OCI-LY3 (cell line): ENCODE measurements around the gene CLMP.

Source experiments
- CTCF ChIP-seq: fragments of 200-600, 300-600 bp; sonication (generic); IDR thresholded peaks from 2 replicates; pipeline ENCODE4 v1.5.1; 2014; ENCODE audit warnings: antibody characterized with exemption, low read length, low read depth
- EZH2phosphoT487 ChIP-seq: fragments of 200-600 bp; shearing (Covaris generic); IDR thresholded peaks from 2 replicates; pipeline ENCODE4 v1.6.1; 2018; ENCODE audit warnings: antibody characterized with exemption, mixed run types, low read depth

GRCh38 chr11:123200264-123200663, 5.2 kb upstream of the CLMP start:
- TF ChIP-seq CTCF = no peak
- TF ChIP-seq EZH2phosphoT487 = no peak
